CD4-positive, alpha-beta T cell treated with Interleukin-1 beta for 1 hour (primary cell): Measurements from ENCODE around the gene RPIA.
"Not testable (repeated sequence)": the region's sequence is repeated elsewhere in the genome, so short reads cannot be mapped to it uniquely, and the experiment has no call there.

ENCODE experiments used
- DNase-seq, 2 donors: peaks; one replicate each; pipeline ENCODE4 v3.0.0-alpha.2; 2020 to 2022

The RPIA gene

DNA sequence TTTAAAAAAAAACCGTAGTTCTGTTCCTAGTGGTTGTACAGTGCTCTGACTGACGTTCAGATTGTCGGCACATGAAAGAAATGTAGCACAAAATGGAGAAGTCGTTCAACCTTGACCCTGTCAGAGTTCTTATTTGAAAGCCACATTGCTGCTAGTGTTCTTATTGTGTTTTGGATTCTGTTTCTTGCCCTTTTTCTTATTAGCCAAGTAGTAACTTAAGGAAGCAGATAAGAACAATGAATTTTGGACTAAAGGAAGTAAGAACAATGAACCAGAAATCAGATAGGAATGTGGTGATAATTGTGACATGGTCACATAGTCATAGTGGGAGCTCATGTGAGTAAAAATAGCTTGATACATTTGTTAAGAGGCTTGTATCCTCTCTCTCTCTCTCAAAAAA lies 45.9 kb downstream of the RPIA start:
- no peak for DNase-seq

DNA sequence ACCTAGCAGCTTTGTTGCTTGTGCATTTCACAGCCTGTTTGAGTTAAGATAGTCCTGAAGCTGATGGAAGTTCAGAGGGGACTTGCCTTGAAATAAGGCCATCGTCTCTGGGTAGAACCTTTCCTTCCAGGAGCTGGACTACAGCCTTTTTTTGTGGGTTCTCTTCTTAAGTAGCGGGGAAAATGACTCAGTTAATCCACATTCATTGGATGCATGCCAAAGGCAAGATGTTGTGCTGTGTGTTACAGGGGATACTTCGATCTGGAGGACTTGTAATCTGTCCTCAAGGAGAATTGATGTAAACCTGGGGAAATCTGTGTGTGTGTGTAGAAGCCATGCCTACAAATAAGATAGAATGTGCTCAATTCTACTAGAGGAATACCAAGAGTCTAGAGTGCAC lies 46.8 kb downstream of the RPIA start:
- DNase-seq, result no peak

DNA sequence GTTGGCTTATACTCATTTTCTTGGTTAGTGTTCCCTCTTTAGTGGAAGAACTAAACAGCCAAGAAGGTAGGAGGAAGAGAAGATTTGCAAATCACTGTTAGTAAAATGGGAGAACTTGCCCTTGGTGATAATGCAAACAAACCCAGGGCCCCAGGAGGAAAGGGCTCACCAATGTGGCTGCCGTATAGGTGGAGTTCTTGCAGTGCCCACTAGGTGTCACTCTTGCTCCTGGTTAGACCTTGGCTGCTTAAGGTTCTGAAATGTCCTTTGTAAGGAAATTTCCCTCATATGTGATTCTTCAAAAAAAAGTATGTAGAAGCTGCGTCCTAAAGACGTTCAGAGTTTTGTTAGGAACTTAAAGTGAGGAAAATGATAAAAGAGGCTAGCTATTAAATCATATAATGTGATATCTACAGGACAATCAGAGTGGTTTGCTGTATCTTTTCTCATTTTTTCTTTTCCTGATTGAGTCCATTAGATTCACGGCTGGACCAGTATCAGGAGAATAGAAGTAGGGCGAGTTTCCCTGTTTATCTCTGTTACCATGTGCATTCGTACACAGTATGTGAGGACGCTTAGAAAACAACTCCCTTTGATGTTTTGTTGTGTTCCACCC lies 48.6 kb downstream of the RPIA start:
- DNase-seq, result peak; percentile 68 to 70

GRCh38 chr2:88746929-88747490 lies 55.5 kb downstream of the RPIA start:
- DNase-seq, result no peak

GRCh38 chr2:88747990-88748389 lies 56.5 kb downstream of the RPIA start:
- DNase-seq, result no peak

GRCh38 chr2:88751768-88752167 lies 60.3 kb downstream of the RPIA start:
- DNase-seq, result no peak

- peak; percentile 40 to 66 for DNase-seq
Observed at GRCh38 chr2:88753833-88754584, 62.5 kb downstream of the RPIA start.

GRCh38 chr2:88754585-88755320 lies 63.3 kb downstream of the RPIA start:
- DNase-seq, result no peak

- no peak for DNase-seq
Observed at GRCh38 chr2:88755836-88756235, 64.4 kb downstream of the RPIA start.

- DNase-seq, result no peak
Observed at GRCh38 chr2:88757025-88757424, 65.6 kb downstream of the RPIA start.

- not testable (repeated sequence) for DNase-seq
Observed at GRCh38 chr2:88758702-88759101, 67.2 kb downstream of the RPIA start.

DNA sequence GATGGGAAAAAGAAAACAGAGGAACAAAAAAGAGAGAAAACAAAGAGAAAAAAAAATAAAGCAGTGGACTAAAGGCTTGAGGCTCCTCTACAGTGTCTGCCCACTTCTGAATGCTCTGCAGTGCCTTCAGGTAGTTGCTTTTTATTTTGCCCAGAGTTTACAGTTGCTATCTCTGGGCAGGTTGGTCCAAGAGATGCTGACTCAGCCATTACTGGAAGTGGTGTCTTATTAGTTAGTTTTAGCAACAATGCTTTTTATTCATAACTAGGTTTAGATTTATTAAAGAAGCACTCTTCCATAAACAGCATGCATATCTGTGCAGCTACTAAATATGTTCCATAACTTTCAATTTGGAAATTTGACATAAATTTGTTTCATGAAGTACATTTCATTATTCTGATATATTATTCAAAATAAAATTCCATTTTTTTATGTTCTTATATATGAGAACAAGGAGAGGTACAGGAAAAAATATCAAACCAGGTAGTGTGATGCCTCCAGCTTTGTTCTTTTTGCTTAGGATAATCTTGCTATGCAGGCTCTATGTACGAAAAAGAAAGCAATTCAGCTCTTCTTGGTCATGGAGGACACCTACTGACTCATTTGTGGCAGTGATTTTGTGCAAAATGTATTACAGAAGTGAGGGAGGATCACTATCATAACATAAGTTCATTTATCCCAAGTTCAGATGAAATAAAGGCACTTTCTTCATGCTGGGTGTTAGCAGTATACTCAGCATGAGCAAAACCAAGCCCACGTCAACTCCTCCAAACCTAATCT lies 69.5 kb downstream of the RPIA start:
- no peak for DNase-seq

- DNase-seq, result no peak
Observed at GRCh38 chr2:88764141-88764849, 72.8 kb downstream of the RPIA start.

DNA sequence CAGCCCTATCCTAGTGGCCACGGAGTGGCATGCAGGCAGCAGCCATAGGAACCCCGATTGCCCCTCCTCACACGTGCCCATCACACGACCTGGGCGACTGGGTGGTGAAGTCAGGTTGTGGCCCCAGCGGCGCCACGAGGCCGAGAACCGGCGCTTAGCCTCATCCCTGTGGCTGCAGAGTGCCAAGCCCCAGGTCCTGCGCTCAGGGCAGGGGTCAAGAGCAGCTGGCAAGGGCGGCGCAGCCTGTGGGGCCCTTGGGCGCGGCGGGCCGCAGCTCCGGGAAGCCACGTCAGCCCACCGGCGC lies 73.3 kb downstream of the RPIA start:
- no peak for DNase-seq

DNA sequence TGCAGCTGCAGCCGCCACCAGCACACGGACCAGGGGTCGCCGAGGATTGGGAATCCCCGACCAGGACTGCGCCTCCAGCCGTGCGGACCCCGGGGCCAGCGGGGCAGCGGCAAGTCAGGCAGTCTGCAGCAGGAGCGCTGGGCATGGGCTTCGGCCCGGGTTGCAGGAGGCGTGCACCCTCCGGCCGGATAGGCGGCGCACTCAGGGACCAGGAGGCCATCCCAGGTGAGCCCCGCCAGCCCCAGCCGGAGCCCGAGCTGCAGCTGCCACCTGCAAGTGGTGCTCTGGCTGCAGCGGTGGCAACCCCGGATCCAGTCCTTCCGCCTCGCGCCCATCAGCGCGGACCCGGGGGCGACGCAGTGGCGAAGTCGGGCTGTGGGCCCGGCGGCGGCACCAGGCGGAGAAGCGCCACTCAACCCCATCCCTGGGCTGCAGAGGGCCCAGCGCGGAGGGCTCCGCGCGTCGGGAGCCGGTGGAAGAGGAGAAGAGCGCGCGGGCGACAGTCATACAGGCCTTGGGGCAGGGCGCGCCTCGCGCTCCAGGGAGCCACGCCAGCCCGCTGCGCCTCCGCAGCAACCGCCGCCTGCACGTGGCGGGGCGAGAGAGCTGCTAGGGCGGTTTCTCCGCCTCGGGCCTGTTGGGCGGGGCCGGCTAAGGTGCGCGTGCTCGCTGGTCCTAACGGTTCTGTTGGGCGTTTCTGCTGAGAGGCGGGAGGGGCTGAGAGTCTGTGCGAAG lies 73.8 kb downstream of the RPIA start:
- DNase-seq, result peak; percentile 16 to 54

DNA sequence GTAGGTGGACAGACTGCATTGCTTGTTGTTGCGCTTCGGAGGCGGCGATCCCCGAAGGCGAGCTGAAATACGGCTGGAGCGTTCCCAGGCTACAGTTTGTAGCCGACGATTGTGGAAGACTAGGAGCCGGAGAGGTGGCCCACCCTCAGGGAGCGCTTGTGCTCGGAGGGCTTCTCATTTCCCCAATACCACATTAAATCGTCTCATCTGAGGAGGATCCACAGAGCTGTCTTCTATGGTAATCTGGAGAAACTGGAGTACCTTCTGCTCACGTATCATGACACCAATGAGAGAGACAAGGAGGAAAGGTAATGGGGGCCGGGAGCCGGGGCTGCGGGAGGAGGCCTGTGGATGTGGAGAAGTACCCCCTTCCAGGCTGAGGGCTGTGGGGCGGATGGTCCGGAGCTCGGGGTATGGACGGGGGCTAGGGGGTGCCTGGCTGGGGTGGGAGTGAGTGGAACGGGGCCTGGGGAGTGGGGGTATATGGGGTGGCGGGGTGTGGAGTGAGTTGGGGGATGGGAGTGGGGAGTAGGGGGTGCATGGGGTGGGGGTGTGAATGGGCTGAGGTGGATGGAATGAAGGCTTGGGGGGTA lies 74.5 kb downstream of the RPIA start:
- DNase-seq, result not testable (repeated sequence)

GRCh38 chr2:88770016-88770415 lies 78.5 kb downstream of the RPIA start:
- no peak for DNase-seq

GRCh38 chr2:88773233-88774028 lies 82.0 kb downstream of the RPIA start:
- not testable (repeated sequence) for DNase-seq

- not testable (repeated sequence) for DNase-seq
Observed at GRCh38 chr2:88789213-88789612, 97.7 kb downstream of the RPIA start.

GRCh38 chr2:88795932-88796331 lies 104.5 kb downstream of the RPIA start:
- DNase-seq, result not testable (repeated sequence)
